Thymus (tissue), 11 donors: ENCODE measurements around the gene OIT3. TPM values are rescaled to one million over a fixed set of nuclear protein-coding genes. Genes with fewer than 3 reads are reported as not detected.

Experiments used
- DNase-seq, 9 donors: peaks; one replicate each; pipeline ENCODE4 v3.0.0-alpha.2; 2013; ENCODE audit warnings: low spot score in 9 of 9, low read depth in 6 of 9, missing footprints in 1 of 9
- H3K27ac ChIP-seq, 2 donors: one replicate each; pipeline ENCODE4 v1.5.1; 2013; ENCODE audit warnings: control low read depth in 1 of 2, low read depth in 1 of 2, low read length in 1 of 2, mild to moderate bottlenecking in 1 of 2, moderate library complexity in 1 of 2
- H3K27me3 ChIP-seq, 2 donors: one replicate each; pipeline ENCODE4 v1.5.1; 2013; ENCODE audit warnings: low read length in 1 of 2; ENCODE audit not compliant: control insufficient read depth in 2 of 2, insufficient read depth in 1 of 2
- H3K36me3 ChIP-seq, 2 donors: one replicate each; pipeline ENCODE4 v1.5.1; 2013; ENCODE audit warnings: low read length in 1 of 2, mild to moderate bottlenecking in 1 of 2, moderate library complexity in 1 of 2; ENCODE audit not compliant: control insufficient read depth in 2 of 2, insufficient read depth in 2 of 2
- H3K4me1 ChIP-seq, 2 donors: one replicate each; pipeline ENCODE4 v1.5.1; 2013; ENCODE audit warnings: low read length in 2 of 2; ENCODE audit not compliant: control insufficient read depth in 2 of 2, insufficient read depth in 2 of 2
- H3K4me3 ChIP-seq, 2 donors: one replicate each; pipeline ENCODE4 v1.5.1; 2013; ENCODE audit warnings: low read length in 2 of 2, control low read depth in 1 of 2, mild to moderate bottlenecking in 1 of 2
- H3K9me3 ChIP-seq, 2 donors: one replicate each; pipeline ENCODE4 v1.5.1; 2013; ENCODE audit warnings: low read length in 1 of 2, mild to moderate bottlenecking in 1 of 2; ENCODE audit not compliant: control insufficient read depth in 2 of 2, insufficient read depth in 1 of 2
- WGBS: extraction: QIAGEN DNeasy Blood & Tissue Kit; methylation state at CpG from one replicate; pipeline ENCODE4 v1.1.7; 2013; 5-methylcytosine and 5-hydroxymethylcytosine counted together
- polyA plus RNA-seq: library from polyadenylated mRNA; stranded (reverse); fragments of 200-250 nt; gene quantifications from one replicate; pipeline ENCODE4 v1.2.3, GENCODE V29; 2013
- total RNA-seq: library from RNA; stranded (reverse); fragments of 120-200 nt; gene quantifications from one replicate; pipeline ENCODE4 v1.2.4, GENCODE V29; 2013
- donor health status: healthy.

Gene OIT3
- total and polyA plus RNA-seq, 2 donors, result 0.07 to 1.1 TPM

DNA sequence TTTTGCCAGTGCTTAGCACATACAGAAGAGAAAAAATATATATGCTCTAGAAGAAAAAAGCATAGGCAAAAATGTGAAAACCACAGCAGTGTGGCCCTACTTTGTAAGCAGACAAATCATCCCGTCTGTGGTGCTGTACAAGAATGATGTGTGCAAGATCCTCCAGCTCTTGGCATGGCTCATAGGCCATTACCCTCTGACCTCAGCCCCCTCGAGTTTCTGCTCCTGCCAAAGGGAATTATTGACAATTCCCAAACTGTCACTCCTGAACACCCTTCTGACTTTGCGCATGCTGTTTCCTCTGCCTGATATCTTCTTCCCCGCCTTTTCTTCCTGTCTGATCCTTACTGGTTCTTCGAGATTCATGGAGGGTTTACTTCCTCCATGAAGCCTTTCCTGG is 33.9 kb downstream of the OIT3 start:
- no peaks in the 10 kb centered on the region for H3K9me3 ChIP-seq
- no peak for DNase-seq
- no peaks in the 10 kb centered on the region for H3K4me1 ChIP-seq
- H3K27me3 ChIP-seq, result no peaks in the 10 kb centered on the region
- H3K36me3 ChIP-seq, result no peaks in the 10 kb centered on the region
- H3K27ac ChIP-seq, result no peak overlapping the region
- no peak overlapping the region for H3K4me3 ChIP-seq
- 88% methylated on average over 5 of the region's 5 CpGs for WGBS

DNA sequence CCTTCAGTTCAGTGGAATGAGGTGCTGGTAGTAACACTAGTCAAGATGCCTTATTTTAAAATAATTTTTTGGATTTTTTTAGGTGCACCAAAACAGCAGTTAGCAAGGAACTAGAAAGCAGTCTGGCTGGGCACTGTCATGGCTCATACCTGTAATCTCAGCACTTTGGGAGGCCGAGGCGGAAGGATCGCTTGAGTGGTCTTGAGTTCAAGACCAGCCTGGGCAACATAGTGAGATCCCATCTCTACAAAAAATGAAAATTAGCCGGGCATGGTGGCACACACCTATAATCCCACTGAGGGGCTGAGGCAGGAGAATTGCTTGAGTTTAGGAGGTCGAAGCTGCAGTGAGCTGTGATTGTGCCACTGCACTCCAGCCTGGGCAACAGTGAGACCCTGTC is 35.3 kb downstream of the OIT3 start:
- Histone ChIP-seq H3K36me3 (no peaks in the 10 kb centered on the region), H3K9me3 (no peaks in the 10 kb centered on the region), H3K4me1 (no peaks in the 10 kb centered on the region), H3K4me3 (no peak overlapping the region), H3K27me3 (no peaks in the 10 kb centered on the region), H3K27ac (no peak overlapping the region)
- no peak for DNase-seq
- 96% methylated on average over 5 of the region's 5 CpGs for WGBS

DNA sequence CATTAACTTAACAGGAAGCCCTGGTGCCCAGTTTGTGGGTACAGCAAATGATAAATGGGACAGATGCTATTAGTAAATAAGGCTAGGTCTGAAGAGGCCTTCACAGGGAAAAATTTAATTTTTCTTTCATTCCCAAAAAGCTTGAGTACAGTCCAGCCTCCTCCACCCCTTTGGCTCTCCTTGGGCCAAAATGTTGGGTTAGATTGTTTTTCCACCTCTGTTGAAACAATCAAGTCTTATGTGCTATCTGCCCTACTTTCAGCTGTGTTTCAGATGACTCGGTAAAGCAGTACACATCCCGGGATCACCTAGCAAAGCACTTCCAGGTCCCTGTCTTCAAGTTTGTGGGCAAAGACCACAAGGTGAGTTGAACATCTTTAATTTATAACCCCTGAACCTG is 36.7 kb downstream of the OIT3 start:
- Histone ChIP-seq H3K27ac (no peak overlapping the region), H3K27me3 (no peaks in the 10 kb centered on the region), H3K4me1 (no peaks in the 10 kb centered on the region), H3K36me3 (no peaks in the 10 kb centered on the region), H3K9me3 (no peaks in the 10 kb centered on the region), H3K4me3 (no peak overlapping the region)
- 98% methylated on average over 2 of the region's 2 CpGs for WGBS
- no peak for DNase-seq

DNA sequence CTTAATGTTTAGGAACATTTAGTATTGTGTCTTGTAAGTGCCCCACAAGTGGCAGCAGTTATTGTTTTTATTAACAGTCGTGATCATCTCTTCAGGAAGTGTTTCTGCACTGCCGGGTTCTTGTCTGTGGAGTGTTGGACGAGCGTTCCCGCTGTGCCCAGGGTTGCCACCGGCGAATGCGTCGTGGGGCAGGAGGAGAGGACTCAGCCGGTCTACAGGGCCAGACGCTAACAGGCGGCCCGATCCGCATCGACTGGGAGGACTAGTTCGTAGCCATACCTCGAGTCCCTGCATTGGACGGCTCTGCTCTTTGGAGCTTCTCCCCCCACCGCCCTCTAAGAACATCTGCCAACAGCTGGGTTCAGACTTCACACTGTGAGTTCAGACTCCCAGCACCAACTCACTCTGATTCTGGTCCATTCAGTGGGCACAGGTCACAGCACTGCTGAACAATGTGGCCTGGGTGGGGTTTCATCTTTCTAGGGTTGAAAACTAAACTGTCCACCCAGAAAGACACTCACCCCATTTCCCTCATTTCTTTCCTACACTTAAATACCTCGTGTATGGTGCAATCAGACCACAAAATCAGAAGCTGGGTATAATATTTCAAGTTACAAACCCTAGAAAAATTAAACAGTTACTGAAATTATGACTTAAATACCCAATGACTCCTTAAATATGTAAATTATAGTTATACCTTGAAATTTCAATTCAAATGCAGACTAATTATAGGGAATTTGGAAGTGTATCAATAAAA is 38.9 kb downstream of the OIT3 start:
- Histone ChIP-seq H3K27ac (no peak overlapping the region), H3K9me3 (no peaks in the 10 kb centered on the region), H3K27me3 (no peaks in the 10 kb centered on the region), H3K4me3 (no peak overlapping the region), H3K4me1 (no peaks in the 10 kb centered on the region), H3K36me3 (no peaks in the 10 kb centered on the region)
- WGBS, result 96% methylated on average over 20 of the region's 20 CpGs
- DNase-seq, result no peak

DNA sequence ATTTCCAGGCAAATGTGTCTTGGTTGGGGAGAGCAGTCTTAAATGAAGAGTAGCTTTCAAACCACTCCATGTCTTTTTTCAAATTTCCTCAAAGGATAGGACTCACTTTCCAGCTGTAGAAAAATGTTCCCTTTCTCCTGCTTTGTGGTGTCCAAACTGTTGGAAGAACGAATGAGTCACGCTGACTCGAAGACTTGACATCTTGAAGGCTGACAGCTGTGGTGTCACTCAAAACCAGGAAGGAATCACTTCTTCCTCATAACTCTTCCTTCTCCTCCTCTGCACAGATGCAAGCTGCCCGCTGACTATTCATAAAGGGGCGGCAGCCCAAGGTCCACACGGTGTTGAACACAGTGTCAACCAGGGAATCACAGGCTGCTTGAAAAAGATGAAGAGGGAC is 41.8 kb downstream of the OIT3 start:
- no peaks in the 10 kb centered on the region for H3K27me3 ChIP-seq
- H3K4me3 ChIP-seq, result no peak overlapping the region
- no peaks in the 10 kb centered on the region for H3K9me3 ChIP-seq
- WGBS, result 97% methylated on average over 6 of the region's 6 CpGs
- no peaks in the 10 kb centered on the region for H3K36me3 ChIP-seq
- no peak for DNase-seq
- no peak overlapping the region for H3K27ac ChIP-seq
- H3K4me1 ChIP-seq, result no peaks in the 10 kb centered on the region

DNA sequence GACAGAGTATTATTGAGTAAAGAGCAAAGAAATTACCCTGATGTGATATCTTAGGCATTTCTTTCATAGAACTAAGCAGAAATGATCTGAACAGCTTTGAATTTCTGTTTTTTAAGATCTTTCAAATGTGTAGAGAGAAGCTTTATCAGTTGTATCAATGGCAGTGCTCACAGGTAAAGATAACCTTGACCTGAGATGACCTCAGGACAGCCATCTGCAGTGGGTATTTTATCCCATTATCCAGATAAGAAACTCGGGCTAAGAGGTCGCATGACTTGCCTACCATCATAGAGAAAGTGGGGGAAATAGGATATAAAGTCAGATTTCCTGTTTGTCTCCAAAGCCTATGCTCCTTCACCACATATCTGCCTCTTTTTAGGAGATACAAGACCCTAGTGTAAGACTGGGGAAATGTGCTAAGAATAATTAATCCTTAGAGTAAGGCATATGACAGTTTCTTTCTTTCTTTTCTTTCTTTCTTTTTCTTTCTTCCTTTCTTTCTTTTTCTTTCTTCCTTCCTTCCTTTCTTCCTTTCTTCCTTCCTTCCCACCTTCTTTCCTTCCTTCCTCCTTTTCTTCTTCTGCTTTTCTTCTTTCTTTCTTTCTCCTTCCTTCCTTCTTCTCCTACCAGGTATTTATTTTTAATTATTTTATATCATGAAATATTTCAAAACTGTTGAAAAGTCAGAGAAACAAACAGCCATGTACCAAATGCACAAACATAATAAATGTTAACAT is 50.1 kb downstream of the OIT3 start:
- Histone ChIP-seq H3K27me3 (no peaks in the 10 kb centered on the region), H3K4me1 (no peaks in the 10 kb centered on the region), H3K36me3 (no peaks in the 10 kb centered on the region), H3K4me3 (no peak overlapping the region), H3K9me3 (no peaks in the 10 kb centered on the region), H3K27ac (no peak overlapping the region)
- no peak for DNase-seq
- 78% methylated on average over 2 of the region's 2 CpGs for whole genome bisulfite sequencing

DNA sequence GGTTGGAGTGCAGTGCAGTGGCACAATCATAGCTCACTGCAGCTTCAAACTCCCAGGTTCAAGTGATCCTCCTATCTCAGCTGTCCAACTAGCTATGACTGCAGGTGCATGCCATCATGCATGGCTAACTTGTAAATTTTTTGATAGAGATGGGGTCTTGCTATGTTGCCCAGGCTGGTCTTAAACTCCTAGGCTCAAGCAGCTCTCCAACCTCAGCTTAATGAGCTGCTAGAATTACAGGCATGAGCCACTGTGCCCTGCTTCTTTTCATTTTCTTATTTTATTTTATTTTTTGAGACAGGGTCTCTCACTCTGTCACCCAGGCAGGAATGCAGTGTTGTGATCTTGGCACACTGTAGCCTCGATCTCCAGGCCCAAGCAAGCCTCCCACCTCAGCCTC is 53.4 kb downstream of the OIT3 start:
- no peak for DNase-seq
- Histone ChIP-seq H3K4me3 (no peak overlapping the region), H3K36me3 (no peaks in the 10 kb centered on the region), H3K9me3 (no peaks in the 10 kb centered on the region), H3K4me1 (no peaks in the 10 kb centered on the region), H3K27me3 (no peaks in the 10 kb centered on the region), H3K27ac (no peak overlapping the region)
- WGBS, result 93% methylated on average over 1 of the region's 1 CpG

DNA sequence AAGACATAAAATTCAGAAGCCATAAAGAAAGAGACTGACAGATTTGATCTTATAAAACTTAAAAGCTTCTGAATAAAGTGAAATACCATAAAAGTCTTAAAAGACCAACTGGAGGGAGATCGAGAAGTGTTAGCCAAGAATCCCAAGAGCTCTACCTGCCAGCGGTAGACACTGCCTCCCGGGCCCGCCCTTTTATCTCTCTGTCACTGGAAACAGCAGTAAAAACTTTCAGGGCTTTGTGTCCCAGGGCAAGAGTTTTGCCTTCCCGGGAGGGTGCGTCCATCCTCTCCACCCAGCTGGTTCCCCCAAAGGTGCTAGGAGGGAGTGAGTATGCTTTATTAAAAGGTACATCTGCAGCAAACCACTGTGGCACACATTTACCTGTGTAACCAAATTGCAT is 55.2 kb downstream of the OIT3 start:
- Histone ChIP-seq H3K9me3 (no peaks in the 10 kb centered on the region), H3K4me1 (no peaks in the 10 kb centered on the region), H3K27ac (no peak overlapping the region), H3K36me3 (no peaks in the 10 kb centered on the region), H3K4me3 (no peak overlapping the region), H3K27me3 (no peaks in the 10 kb centered on the region)
- 86% methylated on average over 6 of the region's 6 CpGs for WGBS
- DNase-seq, result no peak

DNA sequence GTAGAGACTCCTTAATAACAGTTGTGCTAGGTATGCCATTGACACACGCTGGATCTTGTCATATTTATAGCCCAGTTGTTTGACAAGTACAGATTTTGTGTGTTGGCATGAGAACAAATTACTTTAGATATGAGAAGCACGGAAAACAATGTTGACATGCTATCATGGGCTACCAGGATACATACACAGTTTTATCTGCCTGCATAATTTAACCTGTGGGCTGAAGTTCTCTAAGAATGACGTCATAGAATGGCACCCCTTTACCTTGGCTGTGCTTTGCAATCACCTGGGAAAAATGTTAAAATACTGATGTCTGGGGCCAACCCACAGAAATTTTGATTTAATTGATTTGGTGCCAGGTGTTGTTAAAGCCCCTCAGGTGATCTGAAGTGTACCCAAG is 58.2 kb downstream of the OIT3 start:
- no peaks in the 10 kb centered on the region for H3K36me3 ChIP-seq
- no peaks in the 10 kb centered on the region for H3K27me3 ChIP-seq
- H3K4me3 ChIP-seq, result no peak overlapping the region
- 91% methylated on average over 3 of the region's 3 CpGs for WGBS
- no peak for DNase-seq
- H3K27ac ChIP-seq, result no peak overlapping the region
- no peaks in the 10 kb centered on the region for H3K9me3 ChIP-seq
- H3K4me1 ChIP-seq, result no peaks in the 10 kb centered on the region
